ENCODE measurements around the gene NUDT1. TPM values are rescaled to one million over a fixed set of nuclear protein-coding genes. Genes with fewer than 3 reads are reported as not detected.

The NUDT1 gene
- polyA plus RNA-seq, 3 donors: 11.7 to 26.1 (median 17.9) TPM

Other genes with a start within 250 kb of the NUDT1 start
- gene MAD1L1, start 9.3 kb upstream of the NUDT1 start, polyA plus RNA-seq: 10 to 100 TPM; 10.7 to 48.1 (median 18.4) TPM
- 10 to 100 TPM in 2 of 3 donors, 1 to 10 TPM in 1; 9.2 to 21.8 (median 15.7) TPM for gene MRM2, start within 50 bp of the NUDT1 start, polyA plus RNA-seq
- gene SNX8, start 72.2 kb downstream of the NUDT1 start, polyA plus RNA-seq: 10 to 100 TPM; 11.8 to 44.0 (median 26.2) TPM
- gene EIF3B, start 112.6 kb downstream of the NUDT1 start, polyA plus RNA-seq: 100 to 1,000 TPM in 1 of 3 donors, 10 to 100 TPM in 2; 64.8 to 130 (median 74.6) TPM
- gene CHST12, start 161.4 kb downstream of the NUDT1 start, polyA plus RNA-seq: 10 to 100 TPM; 10.5 to 20.4 (median 15.7) TPM
- not detected for gene GRIFIN, start 234.2 kb downstream of the NUDT1 start, polyA plus RNA-seq